GM12878 (cell line): Measurements from ENCODE around the gene SYCE1. TPM values are rescaled to one million over a fixed set of nuclear protein-coding genes. Genes with fewer than 3 reads are reported as not detected.

Source experiments
- ATAC-seq: fragments of 200-7000 bp; cut with Tn5 transposase; 3 replicates; pipeline ENCODE4 v1.9.1; 2020; ENCODE audit warnings: mild to moderate bottlenecking, moderate library complexity
- BruUV-seq: library from RNA; stranded (reverse); fragments of 400-500 nt; replicated peaks from 2 replicates; lab custom pipeline; 2021; lab: Mats Ljungman, UMichigan
- CTCF ChIA-PET: fragments of 300-600 bp; sonication (Branson Sonifier 250); formaldehyde crosslinking; extraction: SDS; loops from one replicate; lab custom pipeline; 2021; ENCODE audit warnings: inconsistent platforms; lab: Yijun Ruan, JAX
- POLR2A ChIA-PET: fragments of 350-600 bp; formaldehyde crosslinking; extraction: SDS; loops from one replicate; lab custom pipeline; 2021; ENCODE audit warnings: inconsistent platforms; lab: Charles Lee
- RAD21 ChIA-PET: fragments of 300-600 bp; sonication (Branson Sonifier 250); formaldehyde crosslinking; loops from one replicate; lab custom pipeline; 2023; ENCODE audit warnings: antibody characterized with exemption; ENCODE audit not compliant: unreplicated experiment; lab: Charles Lee
- SMC1A ChIA-PET: fragments of 300-600 bp; sonication (Branson Sonifier 250); formaldehyde crosslinking; loops from one replicate; lab custom pipeline; 2023; ENCODE audit not compliant: unreplicated experiment, uncharacterized antibody; lab: Charles Lee
- DNase-seq: peaks from one replicate; pipeline ENCODE4 v3.0.0-alpha.2; 2011; ENCODE audit warnings: low read depth, low spot score
- FAIRE-seq: peaks from 3 replicates; lab custom pipeline; 2011; peaks lifted over from hg19 to GRCh38; lab: Jason Lieb, UNC
- H2AFZ ChIP-seq: 2 replicates; pipeline ENCODE4 v1.6.0; 2011; ENCODE audit warnings: low read depth, low read length, control low read depth; ENCODE audit not compliant: control insufficient read depth
- H3K27ac ChIP-seq: 2 replicates; pipeline ENCODE4 v1.5.1; 2011; ENCODE audit warnings: control low read depth; ENCODE audit not compliant: control insufficient read depth, insufficient read depth
- H3K27me3 ChIP-seq, 2 experiments: replicated peaks in 1 of 2; 2 replicates each; pipeline versions ENCODE4 v1.6.0 to v1.6.1; 2011; ENCODE audit warnings: low read length in 1 of 2; ENCODE audit not compliant: control insufficient read depth in 2 of 2, insufficient read depth in 2 of 2
- H3K36me3 ChIP-seq, 2 experiments: 2 replicates each; pipeline ENCODE4 v1.5.1; 2011; ENCODE audit warnings: low read length in 1 of 2; ENCODE audit not compliant: control insufficient read depth in 2 of 2, insufficient read depth in 2 of 2
- H3K4me1 ChIP-seq: 2 replicates; pipeline ENCODE4 v1.6.1; 2011; ENCODE audit warnings: mild to moderate bottlenecking, low read length, moderate library complexity, mixed read lengths; ENCODE audit not compliant: control insufficient read depth, insufficient read depth
- H3K4me2 ChIP-seq: 2 replicates; pipeline ENCODE4 v1.6.0; 2011; ENCODE audit warnings: control low read depth; ENCODE audit not compliant: control insufficient read depth, insufficient read depth
- H3K4me3 ChIP-seq: fragments of 200-600 bp; sonication (generic); 2 replicates; pipeline ENCODE4 v1.5.1; 2016
- H3K79me2 ChIP-seq: 2 replicates; pipeline ENCODE4 v1.6.0; 2011; ENCODE audit warnings: low read length; ENCODE audit not compliant: control insufficient read depth, insufficient read depth
- H3K9ac ChIP-seq: 2 replicates; pipeline ENCODE4 v1.8.0; 2011; ENCODE audit warnings: low read length, control low read depth, mixed read lengths; ENCODE audit not compliant: control insufficient read depth, insufficient read depth
- H3K9me3 ChIP-seq: replicated peaks from 3 replicates; pipeline ENCODE4 v1.5.1; 2011; ENCODE audit warnings: mild to moderate bottlenecking, low read length; ENCODE audit not compliant: control insufficient read depth, insufficient read depth
- H4K20me1 ChIP-seq: 2 replicates; pipeline ENCODE4 v1.6.0; 2011; ENCODE audit not compliant: control insufficient read depth, insufficient read depth
- BRCA1 ChIP-seq: IDR thresholded peaks from 2 replicates; pipeline ENCODE4 v1.6.1; 2011; ENCODE audit warnings: low read depth, low read length, improper control_type of control experiment
- CREB1 ChIP-seq: IDR thresholded peaks from 2 replicates; pipeline ENCODE4 v1.6.1; 2012; ENCODE audit warnings: low read depth, mild to moderate bottlenecking, inconsistent platforms
- FOXM1 ChIP-seq: IDR thresholded peaks from 2 replicates; pipeline ENCODE4 v1.6.1; 2012; ENCODE audit warnings: low read depth, mild to moderate bottlenecking, inconsistent platforms, low read length, moderate library complexity
- HCFC1 ChIP-seq: fragments of 150-350 bp; IDR thresholded peaks from 2 replicates; pipeline ENCODE4 v1.6.1; 2014; ENCODE audit warnings: low read length
- MEF2A ChIP-seq: IDR thresholded peaks from 2 replicates; pipeline ENCODE4 v1.6.1; 2011; ENCODE audit warnings: low read depth, mild to moderate bottlenecking, low read length, moderate library complexity; ENCODE audit not compliant: insufficient read depth
- NR2C2 ChIP-seq: IDR thresholded peaks from 2 replicates; pipeline ENCODE4 v1.6.1; 2011; ENCODE audit warnings: borderline replicate concordance, low read depth; ENCODE audit not compliant: control insufficient read depth, insufficient read length
- RAD51 ChIP-seq: fragments of 450-650 bp; IDR thresholded peaks from 2 replicates; pipeline ENCODE4 v1.6.1; 2016; ENCODE audit warnings: moderate library complexity, mild to moderate bottlenecking, inconsistent platforms
- SMC3 ChIP-seq: IDR thresholded peaks from 2 replicates; pipeline ENCODE4 v1.6.1; 2011; ENCODE audit warnings: low read length, improper control_type of control experiment, borderline replicate concordance
- STAT1 ChIP-seq: fragments of 450-650 bp; conservative IDR thresholded peaks from 2 replicates; pipeline ENCODE4 v1.6.1; 2014; ENCODE audit warnings: antibody characterized with exemption, mild to moderate bottlenecking
- ZZZ3 ChIP-seq: IDR thresholded peaks from 2 replicates; pipeline ENCODE4 v1.6.1; 2011; ENCODE audit warnings: low read depth; ENCODE audit not compliant: control insufficient read depth, insufficient read length
- whole genome bisulfite sequencing: methylation state at CpG from one replicate; pipeline ENCODE4 v1.1.6; 2016; ENCODE audit warnings: low lambda C conversion rate; ENCODE audit not compliant: insufficient replicate concordance, insufficient coverage; ENCODE audit errors: missing lambda C conversion rate; 5-methylcytosine and 5-hydroxymethylcytosine counted together
- in situ Hi-C: fragments of 300-500 bp; cut with MboI; formaldehyde crosslinking; loops from 9 replicates; pipeline ENCODE4 v1.14.3; 2018; ENCODE audit warnings: mixed read lengths
- intact Hi-C: fragments of 100-400 bp; cut with micrococcal nuclease; formaldehyde crosslinking; loops from one replicate; pipeline ENCODE4 v1.14.2; 2022; ENCODE audit not compliant: unreplicated experiment
- polyA plus RNA-seq, 11 experiments: library from polyadenylated mRNA; depleted of rRNA in 4 of 11; unstranded in 6 of 11; stranded (reverse) in 5 of 11; fragments of >200 nt; fragmentation: Nextera tagmentation in 4 of 11; fragmentation: Illumina TruSeq in 1 of 11; extraction: Ambion mirVana in 4 of 11; extraction: Trizol in 1 of 11; gene quantifications; 1 replicate in 1 of 11; 2 replicates in 10 of 11; pipeline versions ENCODE4 v1.2.1 to v1.2.3, GENCODE V29; 2011 to 2016; ENCODE audit warnings: inconsistent platforms in 2 of 11, missing spikeins in 2 of 11, low read depth in 1 of 11
- total RNA-seq, 4 experiments: library from RNA; depleted of rRNA in 3 of 4; stranded (reverse); fragments of >200 nt in 3 of 4; fragmentation: Illumina TruSeq in 1 of 4; extraction: Trizol in 1 of 4; gene quantifications; 2 replicates each; pipeline versions ENCODE4 v1.2.1 to v1.2.3, GENCODE V29; 2013 to 2021
- TF ChIP-seq, protein P1 (sequence below): fragments of 450-650 bp; formaldehyde crosslinking; IDR thresholded peaks from 2 replicates; pipeline ENCODE4 v1.4.0; 2022; ENCODE audit warnings: mild to moderate bottlenecking, moderate library complexity

The SYCE1 gene
- total and polyA plus RNA-seq, 10 of the 15 experiments (the other 5 are each of a cell fraction or from before 2014, with no cell fraction given): not detected

DNA sequence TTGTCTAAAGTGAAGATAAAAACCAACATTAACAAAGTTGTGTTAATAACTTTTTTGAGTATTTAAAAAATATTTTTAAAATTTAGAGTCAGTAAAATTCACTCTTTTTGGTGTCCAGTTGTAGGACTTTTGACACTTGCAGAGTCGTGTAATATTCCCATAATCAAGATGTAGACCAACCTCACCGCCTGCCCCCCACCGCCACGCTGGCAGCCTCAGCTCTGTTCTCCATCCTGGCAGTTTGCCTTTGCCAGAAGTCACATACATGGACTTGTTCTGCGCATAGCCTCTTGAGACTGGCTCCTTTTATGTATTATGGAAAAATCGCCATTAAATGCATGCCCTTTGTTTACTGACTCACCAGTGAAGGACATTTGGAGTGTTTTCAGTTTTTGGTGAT is 27.3 kb upstream of the SYCE1 start:
- TF ChIP-seq BRCA1 (no peak), NR2C2 (no peak), HCFC1 (no peak), MEF2A (no peak), RAD51 (no peak), STAT1 (no peak), FOXM1 (no peak), SMC3 (no peak), CREB1 (no peak), ZZZ3 (no peak)
- TF ChIP-seq, protein P1, sequence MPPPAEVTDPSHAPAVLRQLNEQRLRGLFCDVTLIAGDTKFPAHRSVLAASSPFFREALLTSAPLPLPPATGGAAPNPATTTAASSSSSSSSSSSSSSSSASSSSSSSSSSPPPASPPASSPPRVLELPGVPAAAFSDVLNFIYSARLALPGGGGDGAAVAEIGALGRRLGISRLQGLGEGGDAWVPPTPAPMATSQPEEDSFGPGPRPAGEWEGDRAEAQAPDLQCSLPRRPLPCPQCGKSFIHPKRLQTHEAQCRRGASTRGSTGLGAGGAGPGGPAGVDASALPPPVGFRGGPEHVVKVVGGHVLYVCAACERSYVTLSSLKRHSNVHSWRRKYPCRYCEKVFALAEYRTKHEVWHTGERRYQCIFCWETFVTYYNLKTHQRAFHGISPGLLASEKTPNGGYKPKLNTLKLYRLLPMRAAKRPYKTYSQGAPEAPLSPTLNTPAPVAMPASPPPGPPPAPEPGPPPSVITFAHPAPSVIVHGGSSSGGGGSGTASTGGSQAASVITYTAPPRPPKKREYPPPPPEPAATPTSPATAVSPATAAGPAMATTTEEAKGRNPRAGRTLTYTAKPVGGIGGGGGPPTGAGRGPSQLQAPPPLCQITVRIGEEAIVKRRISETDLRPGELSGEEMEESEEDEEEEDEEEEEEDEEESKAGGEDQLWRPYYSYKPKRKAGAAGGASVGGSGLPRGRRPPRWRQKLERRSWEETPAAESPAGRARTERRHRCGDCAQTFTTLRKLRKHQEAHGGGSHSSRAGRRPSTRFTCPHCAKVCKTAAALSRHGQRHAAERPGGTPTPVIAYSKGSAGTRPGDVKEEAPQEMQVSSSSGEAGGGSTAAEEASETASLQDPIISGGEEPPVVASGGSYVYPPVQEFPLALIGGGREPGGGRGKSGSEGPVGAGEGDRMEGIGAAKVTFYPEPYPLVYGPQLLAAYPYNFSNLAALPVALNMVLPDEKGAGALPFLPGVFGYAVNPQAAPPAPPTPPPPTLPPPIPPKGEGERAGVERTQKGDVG (CRISPR knock-in tag): no peak
- TF ChIP-seq, all 136 proteins: peak for 0
- POLR2A ChIA-PET: no interaction called here
- FAIRE-seq (no peak), ATAC-seq (no peak), DNase-seq (no peak)
- H3K27ac ChIP-seq: no peak overlapping the region
- no peaks in the 10 kb centered on the region for H3K36me3 ChIP-seq
- H3K4me2 ChIP-seq: no peak overlapping the region
- H3K4me3 ChIP-seq: no peak overlapping the region
- H2AFZ ChIP-seq: no peak overlapping the region
- no peaks in the 10 kb centered on the region for H3K9me3 ChIP-seq
- H3K27me3 ChIP-seq: peaks cover 0 to 1% of the 10 kb centered on the region in 2 experiments; a peak in 2 of 4 replicates
- in situ Hi-C loops: no loop called here
- SMC1A ChIA-PET: no interaction called here
- H4K20me1 ChIP-seq: no peaks in the 10 kb centered on the region
- no TSS peak for BruUV-seq
- WGBS: 45% methylated on average over 6 of the region's 6 CpGs
- intact Hi-C loops: no loop called here
- RAD21 ChIA-PET: no interaction called here
- no peak overlapping the region for H3K9ac ChIP-seq
- no peaks in the 10 kb centered on the region for H3K4me1 ChIP-seq
- CTCF ChIA-PET: no interaction called here
- H3K79me2 ChIP-seq: no peaks in the 10 kb centered on the region
